HEK293 (cell line): ENCODE data around the gene NPNT.

Experiments used
- HIC1 ChIP-seq: fragments of 450-650 bp; formaldehyde crosslinking; IDR thresholded peaks from 2 replicates; pipeline ENCODE4 v1.5.1; 2016; ENCODE audit warnings: missing biosample characterization, missing genetic modification characterization
- KLF8 ChIP-seq: fragments of 450-650 bp; formaldehyde crosslinking; IDR thresholded peaks from 2 replicates; pipeline ENCODE4 v1.5.1; 2016; ENCODE audit warnings: missing biosample characterization, missing genetic modification characterization
- PATZ1 ChIP-seq: fragments of 450-650 bp; formaldehyde crosslinking; IDR thresholded peaks from 2 replicates; pipeline ENCODE4 v1.5.1; 2016; ENCODE audit warnings: missing biosample characterization, missing genetic modification characterization
- PBX3 ChIP-seq: sonication (generic); formaldehyde crosslinking; IDR thresholded peaks from 2 replicates; pipeline ENCODE4 v1.8.1; 2022; ENCODE audit warnings: mild to moderate bottlenecking, moderate library complexity, missing genetic modification reagents
- REPIN1 ChIP-seq: fragments of 450-650 bp; formaldehyde crosslinking; IDR thresholded peaks from 2 replicates; pipeline ENCODE4 v1.5.1; 2017; ENCODE audit warnings: missing biosample characterization, missing genetic modification characterization, low read depth
- ZBTB10 ChIP-seq: fragments of 450-650 bp; formaldehyde crosslinking; IDR thresholded peaks from 2 replicates; pipeline ENCODE4 v1.5.1; 2016; ENCODE audit warnings: missing biosample characterization, missing genetic modification characterization
- ZBTB17 ChIP-seq: fragments of 450-650 bp; formaldehyde crosslinking; IDR thresholded peaks from 2 replicates; pipeline ENCODE4 v1.5.1; 2016; ENCODE audit warnings: missing biosample characterization, missing genetic modification characterization
- ZBTB20 ChIP-seq: fragments of 450-650 bp; formaldehyde crosslinking; IDR thresholded peaks from 2 replicates; pipeline ENCODE4 v1.5.1; 2016; ENCODE audit warnings: missing biosample characterization, missing genetic modification characterization
- ZBTB26 ChIP-seq: fragments of 450-650 bp; formaldehyde crosslinking; optimal IDR thresholded peaks from 2 replicates; pipeline ENCODE3; 2016; ENCODE audit warnings: missing biosample characterization, mild to moderate bottlenecking, missing genetic modification characterization
- ZBTB8A ChIP-seq: fragments of 450-650 bp; formaldehyde crosslinking; IDR thresholded peaks from 2 replicates; pipeline ENCODE4 v1.5.1; 2016; ENCODE audit warnings: missing biosample characterization, missing genetic modification characterization
- ZFHX2 ChIP-seq: fragments of 450-650 bp; formaldehyde crosslinking; conservative IDR thresholded peaks from 2 replicates; pipeline ENCODE4 v1.5.1; 2016; ENCODE audit warnings: missing biosample characterization, missing genetic modification characterization
- ZNF138 ChIP-seq: fragments of 450-650 bp; formaldehyde crosslinking; IDR thresholded peaks from 2 replicates; pipeline ENCODE4 v1.5.1; 2016; ENCODE audit warnings: missing biosample characterization, missing genetic modification characterization, borderline replicate concordance
- ZNF211 ChIP-seq: fragments of 450-650 bp; formaldehyde crosslinking; IDR thresholded peaks from 2 replicates; pipeline ENCODE4 v1.5.1; 2016; ENCODE audit warnings: low read depth, missing biosample characterization, missing genetic modification characterization
- ZNF510 ChIP-seq: fragments of 450-650 bp; formaldehyde crosslinking; IDR thresholded peaks from 2 replicates; pipeline ENCODE4 v1.5.1; 2018; ENCODE audit warnings: mild to moderate bottlenecking, missing genetic modification characterization, missing biosample characterization; ENCODE audit not compliant: insufficient replicate concordance
- ZNF645 ChIP-seq: fragments of 450-650 bp; formaldehyde crosslinking; IDR thresholded peaks from 2 replicates; pipeline ENCODE4; 2016; ENCODE audit warnings: missing biosample characterization, missing genetic modification characterization
- ZNF707 ChIP-seq: fragments of 450-650 bp; formaldehyde crosslinking; IDR thresholded peaks from 2 replicates; pipeline ENCODE4 v1.5.1; 2016; ENCODE audit warnings: missing biosample characterization, missing genetic modification characterization
- ZSCAN18 ChIP-seq: fragments of 450-650 bp; formaldehyde crosslinking; IDR thresholded peaks from 2 replicates; pipeline ENCODE4 v1.5.1; 2016; ENCODE audit warnings: missing biosample characterization, missing genetic modification characterization
- ZXDB ChIP-seq: fragments of 450-650 bp; formaldehyde crosslinking; IDR thresholded peaks from 2 replicates; pipeline ENCODE4 v1.5.1; 2016; ENCODE audit warnings: missing biosample characterization, missing genetic modification characterization

NPNT gene

GRCh38 chr4:105895583-105896460, 551 bp downstream of the NPNT start (continued):
- TF ChIP-seq ZFHX2 (peak; percentile 41), ZXDB (tag by site-specific recombination) (no peak), ZBTB26 (peak; percentile 68), ZBTB17 (0 out of 2 replicates have a peak, but pooled peaks have one; percentile 12), ZNF211 (no peak), PBX3 (CRISPR knock-in tag) (no peak; the same call in 1 of the 2 replicates), ZNF707 (no peak), ZBTB8A (tag by site-specific recombination) (no peak), ZSCAN18 (tag by site-specific recombination) (no peak), ZNF645 (tag by site-specific recombination) (no peak), KLF8 (tag by site-specific recombination) (no peak), PATZ1 (tag by site-specific recombination) (peak; percentile 52), ZBTB20 (tag by site-specific recombination) (no peak; the same call in 1 of the 2 replicates), ZBTB10 (tag by site-specific recombination) (no peak), REPIN1 (tag by site-specific recombination) (no peak), ZNF510 (tag by site-specific recombination) (no peak), HIC1 (tag by site-specific recombination) (no peak), ZNF138 (no peak)
